K562 (cell line): Measurements from ENCODE around the gene ZNF792. TPM values are rescaled to one million over a fixed set of nuclear protein-coding genes. Genes with fewer than 3 reads are reported as not detected.
A peak's percentile ranks its signal among the peaks of the same experiment; 100 is the strongest.

ENCODE experiments used
- CREBBP ChIP-seq: IDR thresholded peaks from one replicate; pipeline ENCODE4 v1.6.1; 2012; ENCODE audit warnings: low read depth, mild to moderate bottlenecking, control low read depth, inconsistent platforms, low read length
- DPF2 ChIP-seq: fragments of 450-650 bp; IDR thresholded peaks from 2 replicates; pipeline ENCODE4 v1.6.1; 2016
- GABPB1 ChIP-seq: sonication (generic); formaldehyde crosslinking; IDR thresholded peaks from 2 replicates; pipeline ENCODE4 v1.8.0; 2022; ENCODE audit warnings: mild to moderate bottlenecking, missing genetic modification reagents
- ILF3 ChIP-seq: fragments of 450-650 bp; IDR thresholded peaks from 2 replicates; pipeline ENCODE4 v1.6.1; 2018; ENCODE audit warnings: antibody characterized with exemption, mild to moderate bottlenecking, moderate library complexity, borderline replicate concordance
- JUN ChIP-seq, 2 experiments: sonication (generic) in 1 of 2; formaldehyde crosslinking in 1 of 2; IDR thresholded peaks; 2 replicates each; pipeline versions ENCODE4 v1.6.1 to v1.8.0; 2012 to 2022; ENCODE audit warnings: borderline replicate concordance in 2 of 2, mild to moderate bottlenecking in 2 of 2, improper control_type of control experiment in 1 of 2, low read depth in 1 of 2, low read length in 1 of 2, missing genetic modification reagents in 1 of 2
- NFYB ChIP-seq: IDR thresholded peaks from 2 replicates; pipeline ENCODE4 v1.6.1; 2011; ENCODE audit warnings: mild to moderate bottlenecking, moderate library complexity; ENCODE audit not compliant: insufficient read length; ENCODE audit errors: extremely low read depth
- NR2F6 ChIP-seq: fragments of 450-650 bp; formaldehyde crosslinking; IDR thresholded peaks from 2 replicates; pipeline ENCODE4 v1.4.0; 2020; ENCODE audit warnings: mild to moderate bottlenecking
- STAT5A ChIP-seq: IDR thresholded peaks from 2 replicates; pipeline ENCODE4 v1.6.1; 2012; ENCODE audit warnings: low read length, inconsistent platforms, borderline replicate concordance
- TEAD4 ChIP-seq, 2 experiments: sonication (generic) in 1 of 2; formaldehyde crosslinking in 1 of 2; IDR thresholded peaks; 2 replicates each; pipeline versions ENCODE4 v1.6.1 to v1.8.0; 2012 to 2022; ENCODE audit warnings: borderline replicate concordance in 1 of 2, inconsistent platforms in 1 of 2, low read length in 1 of 2, mild to moderate bottlenecking in 1 of 2, missing genetic modification reagents in 1 of 2
- ZFP36 ChIP-seq: fragments of 150-350 bp; IDR thresholded peaks from 2 replicates; pipeline ENCODE4 v1.6.1; 2018; ENCODE audit warnings: low read length, low read depth; ENCODE audit not compliant: partially characterized antibody
- polyA plus RNA-seq, 8 experiments: library from polyadenylated mRNA; depleted of rRNA in 4 of 8; stranded (reverse) in 5 of 8; unstranded in 3 of 8; fragments of >200 nt; fragmentation: Nextera tagmentation in 2 of 8; fragmentation: Illumina TruSeq in 1 of 8; extraction: Ambion mirVana in 2 of 8; extraction: Trizol in 1 of 8; gene quantifications; 2 replicates each; pipeline versions ENCODE4 v1.2.1 to v1.2.3, GENCODE V29; 2011 to 2014; ENCODE audit warnings: inconsistent platforms in 1 of 8, missing spikeins in 1 of 8
- total RNA-seq, 7 experiments: library from RNA; depleted of rRNA in 6 of 7; stranded (reverse); fragments of >200 nt in 6 of 7; fragmentation: Illumina TruSeq in 2 of 7; extraction: Trizol in 2 of 7; gene quantifications; 2 replicates each; pipeline versions ENCODE4 v1.2.1 to v1.2.3, GENCODE V29; 2011 to 2021; ENCODE audit warnings: low replicate concordance in 1 of 7
- TF ChIP-seq, protein P1 (sequence below): fragments of 450-650 bp; IDR thresholded peaks from 2 replicates; pipeline ENCODE4 v1.6.1; 2017; ENCODE audit warnings: mild to moderate bottlenecking, moderate library complexity
- TF ChIP-seq, protein P2 (sequence below): fragments of 450-650 bp; IDR thresholded peaks from 2 replicates; pipeline ENCODE4 v1.6.1; 2018; ENCODE audit warnings: mild to moderate bottlenecking, low read depth; ENCODE audit not compliant: partially characterized antibody
- TF ChIP-seq, protein P3 (sequence below): fragments of 450-650 bp; formaldehyde crosslinking; IDR thresholded peaks from 2 replicates; pipeline ENCODE4 v1.4.0; 2022; ENCODE audit warnings: missing genetic modification characterization
- TF ChIP-seq, protein P4 (sequence below): sonication (generic); formaldehyde crosslinking; IDR thresholded peaks from 2 replicates; pipeline ENCODE4 v1.8.0; 2023; ENCODE audit warnings: mild to moderate bottlenecking, missing genetic modification reagents

ZNF792 gene
- total and polyA plus RNA-seq, 9 of the 15 experiments (the other 6 are each of a cell fraction or from before 2014, with no cell fraction given): 3.3 to 16.5 (median 10.4) TPM

DNA sequence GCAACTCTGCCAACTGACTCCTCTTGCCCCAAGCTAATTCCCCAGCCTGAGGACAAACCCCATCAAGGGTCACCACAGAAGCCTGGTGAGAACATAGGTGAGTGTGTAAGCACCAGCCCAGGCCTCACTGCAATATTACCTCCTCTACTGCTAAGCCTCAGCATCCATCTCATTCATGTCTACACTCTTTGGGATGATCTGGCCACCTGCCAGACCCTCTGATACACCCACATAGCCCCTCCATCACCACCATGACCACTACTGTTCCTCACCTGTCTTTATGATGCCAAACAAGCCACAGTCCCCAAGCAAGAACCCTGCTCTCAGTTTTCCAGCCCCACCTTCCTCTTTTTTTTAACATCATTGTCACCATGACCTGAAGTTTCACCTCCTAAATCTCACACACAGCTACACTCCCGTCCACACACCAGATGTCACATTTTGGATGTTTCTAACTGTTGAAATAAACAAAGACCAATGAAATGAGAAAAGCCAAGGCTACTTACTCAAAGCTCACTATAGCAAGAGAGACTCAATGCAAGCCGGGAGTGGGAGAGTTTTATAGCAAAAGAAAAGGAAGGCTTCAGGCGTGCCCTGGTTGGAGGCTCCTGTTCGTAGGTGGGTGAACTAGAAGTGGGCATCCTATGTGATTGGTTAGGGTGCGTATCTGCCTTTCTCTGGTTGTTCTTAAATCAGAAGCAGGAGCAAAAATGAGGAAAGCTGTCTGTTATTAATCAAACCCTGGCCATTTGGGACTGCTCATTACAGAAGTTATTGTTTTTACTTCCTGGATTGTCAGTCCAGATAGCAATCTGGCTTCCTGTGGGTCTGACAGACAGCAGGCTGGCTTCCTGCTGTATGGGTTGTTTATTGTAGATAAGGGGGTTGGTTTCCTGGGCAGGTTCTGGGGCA, 2.0 kb downstream of the ZNF792 start (continued):
- peak; percentile 80 for TF ChIP-seq TEAD4 (IDR thresholded peaks at IDR 0.05; ENCODE audit: low read length)
- TF ChIP-seq TEAD4 (CRISPR knock-in tag; IDR thresholded peaks at IDR 0.05; ENCODE audit: borderline replicate concordance): no peak
- TF ChIP-seq, protein P1, sequence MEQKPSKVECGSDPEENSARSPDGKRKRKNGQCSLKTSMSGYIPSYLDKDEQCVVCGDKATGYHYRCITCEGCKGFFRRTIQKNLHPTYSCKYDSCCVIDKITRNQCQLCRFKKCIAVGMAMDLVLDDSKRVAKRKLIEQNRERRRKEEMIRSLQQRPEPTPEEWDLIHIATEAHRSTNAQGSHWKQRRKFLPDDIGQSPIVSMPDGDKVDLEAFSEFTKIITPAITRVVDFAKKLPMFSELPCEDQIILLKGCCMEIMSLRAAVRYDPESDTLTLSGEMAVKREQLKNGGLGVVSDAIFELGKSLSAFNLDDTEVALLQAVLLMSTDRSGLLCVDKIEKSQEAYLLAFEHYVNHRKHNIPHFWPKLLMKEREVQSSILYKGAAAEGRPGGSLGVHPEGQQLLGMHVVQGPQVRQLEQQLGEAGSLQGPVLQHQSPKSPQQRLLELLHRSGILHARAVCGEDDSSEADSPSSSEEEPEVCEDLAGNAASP: no peak
- TF ChIP-seq DPF2: peak; percentile 86
- no peak for TF ChIP-seq NFYB
- TF ChIP-seq CREBBP: no peak
- TF ChIP-seq ILF3: no peak
- TF ChIP-seq GABPB1: peak; percentile 49; the same call in 1 of the 2 replicates
- TF ChIP-seq, protein P2, sequence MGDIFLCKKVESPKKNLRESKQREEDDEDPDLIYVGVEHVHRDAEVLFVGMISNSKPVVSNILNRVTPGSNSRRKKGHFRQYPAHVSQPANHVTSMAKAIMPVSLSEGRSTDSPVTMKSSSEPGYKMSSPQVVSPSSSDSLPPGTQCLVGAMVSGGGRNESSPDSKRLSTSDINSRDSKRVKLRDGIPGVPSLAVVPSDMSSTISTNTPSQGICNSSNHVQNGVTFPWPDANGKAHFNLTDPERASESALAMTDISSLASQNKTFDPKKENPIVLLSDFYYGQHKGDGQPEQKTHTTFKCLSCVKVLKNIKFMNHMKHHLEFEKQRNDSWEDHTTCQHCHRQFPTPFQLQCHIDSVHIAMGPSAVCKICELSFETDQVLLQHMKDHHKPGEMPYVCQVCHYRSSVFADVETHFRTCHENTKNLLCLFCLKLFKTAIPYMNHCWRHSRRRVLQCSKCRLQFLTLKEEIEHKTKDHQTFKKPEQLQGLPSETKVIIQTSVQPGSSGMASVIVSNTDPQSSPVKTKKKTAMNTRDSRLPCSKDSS: peak; percentile 16
- TF ChIP-seq, protein P3, sequence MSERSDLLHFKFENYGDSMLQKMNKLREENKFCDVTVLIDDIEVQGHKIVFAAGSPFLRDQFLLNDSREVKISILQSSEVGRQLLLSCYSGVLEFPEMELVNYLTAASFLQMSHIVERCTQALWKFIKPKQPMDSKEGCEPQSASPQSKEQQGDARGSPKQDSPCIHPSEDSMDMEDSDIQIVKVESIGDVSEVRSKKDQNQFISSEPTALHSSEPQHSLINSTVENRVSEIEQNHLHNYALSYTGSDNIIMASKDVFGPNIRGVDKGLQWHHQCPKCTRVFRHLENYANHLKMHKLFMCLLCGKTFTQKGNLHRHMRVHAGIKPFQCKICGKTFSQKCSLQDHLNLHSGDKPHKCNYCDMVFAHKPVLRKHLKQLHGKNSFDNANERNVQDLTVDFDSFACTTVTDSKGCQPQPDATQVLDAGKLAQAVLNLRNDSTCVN (CRISPR knock-in tag): no peak
- TF ChIP-seq, protein P4, sequence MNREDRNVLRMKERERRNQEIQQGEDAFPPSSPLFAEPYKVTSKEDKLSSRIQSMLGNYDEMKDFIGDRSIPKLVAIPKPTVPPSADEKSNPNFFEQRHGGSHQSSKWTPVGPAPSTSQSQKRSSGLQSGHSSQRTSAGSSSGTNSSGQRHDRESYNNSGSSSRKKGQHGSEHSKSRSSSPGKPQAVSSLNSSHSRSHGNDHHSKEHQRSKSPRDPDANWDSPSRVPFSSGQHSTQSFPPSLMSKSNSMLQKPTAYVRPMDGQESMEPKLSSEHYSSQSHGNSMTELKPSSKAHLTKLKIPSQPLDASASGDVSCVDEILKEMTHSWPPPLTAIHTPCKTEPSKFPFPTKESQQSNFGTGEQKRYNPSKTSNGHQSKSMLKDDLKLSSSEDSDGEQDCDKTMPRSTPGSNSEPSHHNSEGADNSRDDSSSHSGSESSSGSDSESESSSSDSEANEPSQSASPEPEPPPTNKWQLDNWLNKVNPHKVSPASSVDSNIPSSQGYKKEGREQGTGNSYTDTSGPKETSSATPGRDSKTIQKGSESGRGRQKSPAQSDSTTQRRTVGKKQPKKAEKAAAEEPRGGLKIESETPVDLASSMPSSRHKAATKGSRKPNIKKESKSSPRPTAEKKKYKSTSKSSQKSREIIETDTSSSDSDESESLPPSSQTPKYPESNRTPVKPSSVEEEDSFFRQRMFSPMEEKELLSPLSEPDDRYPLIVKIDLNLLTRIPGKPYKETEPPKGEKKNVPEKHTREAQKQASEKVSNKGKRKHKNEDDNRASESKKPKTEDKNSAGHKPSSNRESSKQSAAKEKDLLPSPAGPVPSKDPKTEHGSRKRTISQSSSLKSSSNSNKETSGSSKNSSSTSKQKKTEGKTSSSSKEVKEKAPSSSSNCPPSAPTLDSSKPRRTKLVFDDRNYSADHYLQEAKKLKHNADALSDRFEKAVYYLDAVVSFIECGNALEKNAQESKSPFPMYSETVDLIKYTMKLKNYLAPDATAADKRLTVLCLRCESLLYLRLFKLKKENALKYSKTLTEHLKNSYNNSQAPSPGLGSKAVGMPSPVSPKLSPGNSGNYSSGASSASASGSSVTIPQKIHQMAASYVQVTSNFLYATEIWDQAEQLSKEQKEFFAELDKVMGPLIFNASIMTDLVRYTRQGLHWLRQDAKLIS (CRISPR knock-in tag): no peak
- no peak for TF ChIP-seq ZFP36
- TF ChIP-seq JUN (IDR thresholded peaks at IDR 0.05; ENCODE audit: borderline replicate concordance, low read depth, low read length): peak; percentile 69; the same call in 1 of the 2 replicates
- no peak for TF ChIP-seq JUN (CRISPR knock-in tag; IDR thresholded peaks at IDR 0.05; ENCODE audit: borderline replicate concordance)
- TF ChIP-seq NR2F6 (CRISPR knock-in tag): no peak
- peak; percentile 52 for TF ChIP-seq STAT5A
